Mononuclear cell (primary cell): ENCODE data around the gene TBC1D10A. TPM values are rescaled to one million over a fixed set of nuclear protein-coding genes. Genes with fewer than 3 reads are reported as not detected.
"Not testable (repeated sequence)": the region's sequence is repeated elsewhere in the genome, so short reads cannot be mapped to it uniquely, and the experiment has no call there.

ENCODE experiments used
- H3K27me3 ChIP-seq: 2 replicates; pipeline ENCODE4 v1.6.0; 2011; ENCODE audit warnings: low read length, control low read depth; ENCODE audit not compliant: insufficient read depth
- H3K4me1 ChIP-seq: 2 replicates; pipeline ENCODE4 v1.5.1; 2011; ENCODE audit warnings: mild to moderate bottlenecking, low read length, control low read depth; ENCODE audit not compliant: insufficient read depth
- H3K4me3 ChIP-seq: 2 replicates; pipeline ENCODE4 v1.5.1; 2011; ENCODE audit warnings: mild to moderate bottlenecking, low read length, moderate library complexity
- H3K9me3 ChIP-seq: 2 replicates; pipeline ENCODE4 v1.5.1; 2011; ENCODE audit warnings: low read depth, mild to moderate bottlenecking, control low read depth, low read length
- total RNA-seq: library from RNA; depleted of rRNA; stranded (reverse); fragments of >200 nt; gene quantifications from one replicate; pipeline ENCODE4 v1.2.3, GENCODE V29; 2012

Gene TBC1D10A
- total RNA-seq, 1 donor, result 36.0 TPM

GRCh38 chr22:30356449-30357235 is 29.9 kb upstream of the TBC1D10A start, which contains the start of the genes CCDC157 and SF3A1:
Gene CCDC157, plus strand, starts transcription at chr22:30357007. Its CDS starts 8,994 bp downstream, at chr22:30366001.
Gene SF3A1, minus strand, starts transcription at chr22:30356894. Its CDS starts 102 bp downstream, at chr22:30356792.
- Histone ChIP-seq H3K9me3 (no peaks in the 10 kb centered on the region), H3K4me3 (peak within 1 kb of the TSS; percentile 80), H3K27me3 (no peaks in the 10 kb centered on the region), H3K4me1 (peaks cover 49% of the 10 kb centered on the region)

- no peaks in the 10 kb centered on the region for H3K27me3 ChIP-seq
- no peak overlapping the region for H3K4me3 ChIP-seq
- no peaks in the 10 kb centered on the region for H3K9me3 ChIP-seq
- H3K4me1 ChIP-seq, result peaks cover 49% of the 10 kb centered on the region
Measured at GRCh38 chr22:30354644-30355043, 27.9 kb upstream of the TBC1D10A start.

GRCh38 chr22:30351226-30351625 is 24.5 kb upstream of the TBC1D10A start:
- Histone ChIP-seq H3K27me3 (no peaks in the 10 kb centered on the region), H3K4me1 (peaks cover 48% of the 10 kb centered on the region), H3K4me3 (no peak overlapping the region), H3K9me3 (no peaks in the 10 kb centered on the region)

- Histone ChIP-seq H3K9me3 (no peaks in the 10 kb centered on the region), H3K4me1 (peaks cover 24% of the 10 kb centered on the region), H3K4me3 (no peak overlapping the region), H3K27me3 (no peaks in the 10 kb centered on the region)
Measured at GRCh38 chr22:30348809-30349208, 22.1 kb upstream of the TBC1D10A start.

GRCh38 chr22:30348404-30348803 is 21.7 kb upstream of the TBC1D10A start:
- Histone ChIP-seq H3K9me3 (no peaks in the 10 kb centered on the region), H3K27me3 (no peaks in the 10 kb centered on the region), H3K4me1 (peaks cover 21% of the 10 kb centered on the region), H3K4me3 (no peak overlapping the region)

- H3K9me3 ChIP-seq, result no peaks in the 10 kb centered on the region
- peaks cover 13% of the 10 kb centered on the region for H3K4me1 ChIP-seq
- no peak overlapping the region for H3K4me3 ChIP-seq
- H3K27me3 ChIP-seq, result no peaks in the 10 kb centered on the region
Measured at GRCh38 chr22:30347255-30347892, 20.6 kb upstream of the TBC1D10A start.

- H3K27me3 ChIP-seq, result no peaks in the 10 kb centered on the region
- H3K4me1 ChIP-seq, result peaks cover 8% of the 10 kb centered on the region
- H3K4me3 ChIP-seq, result no peak overlapping the region
- no peaks in the 10 kb centered on the region for H3K9me3 ChIP-seq
Measured at GRCh38 chr22:30344447-30345200, 17.9 kb upstream of the TBC1D10A start.

- no peaks in the 10 kb centered on the region for H3K4me1 ChIP-seq
- no peak overlapping the region for H3K4me3 ChIP-seq
- no peaks in the 10 kb centered on the region for H3K9me3 ChIP-seq
- H3K27me3 ChIP-seq, result no peaks in the 10 kb centered on the region
Measured at GRCh38 chr22:30340911-30341685, 14.4 kb upstream of the TBC1D10A start.

GRCh38 chr22:30338802-30339201 is 12.1 kb upstream of the TBC1D10A start:
- no peak overlapping the region for H3K4me3 ChIP-seq
- no peaks in the 10 kb centered on the region for H3K4me1 ChIP-seq
- H3K27me3 ChIP-seq, result no peaks in the 10 kb centered on the region
- no peaks in the 10 kb centered on the region for H3K9me3 ChIP-seq

GRCh38 chr22:30338341-30338740 is 11.6 kb upstream of the TBC1D10A start:
- not testable (repeated sequence) for H3K4me3 ChIP-seq, H3K27me3 ChIP-seq, H3K4me1 ChIP-seq, H3K9me3 ChIP-seq

GRCh38 chr22:30337461-30337778 is 10.7 kb upstream of the TBC1D10A start:
- Histone ChIP-seq H3K4me3 (no peak overlapping the region), H3K9me3 (no peaks in the 10 kb centered on the region)

GRCh38 chr22:30336752-30337460 is 10.2 kb upstream of the TBC1D10A start:
- Histone ChIP-seq H3K27me3 (no peaks in the 10 kb centered on the region), H3K9me3 (no peaks in the 10 kb centered on the region), H3K4me1 (no peaks in the 10 kb centered on the region), H3K4me3 (no peak overlapping the region)

More at GRCh38 chr22:30337461-30337778, 10.7 kb upstream of the TBC1D10A start:
- no peaks in the 10 kb centered on the region for H3K4me1 ChIP-seq
- H3K27me3 ChIP-seq, result no peaks in the 10 kb centered on the region

- no peaks in the 10 kb centered on the region for H3K9me3 ChIP-seq
- no peaks in the 10 kb centered on the region for H3K27me3 ChIP-seq
- no peaks in the 10 kb centered on the region for H3K4me1 ChIP-seq
- no peak overlapping the region for H3K4me3 ChIP-seq
Measured at GRCh38 chr22:30335236-30335635, 8.5 kb upstream of the TBC1D10A start.

GRCh38 chr22:30334646-30335045 is 7.9 kb upstream of the TBC1D10A start:
- Histone ChIP-seq H3K4me1 (no peaks in the 10 kb centered on the region), H3K9me3 (no peaks in the 10 kb centered on the region), H3K4me3 (no peak overlapping the region), H3K27me3 (no peaks in the 10 kb centered on the region)
